ENCODE data around the gene RASSF9.

- TF ChIP-seq CTCF (IDR thresholded peaks at IDR 0.05; ENCODE audit: borderline replicate concordance, extremely low read depth, low read length, poor library complexity, severe bottlenecking) (no peak), EZH2 (IDR thresholded peaks at IDR 0.05; ENCODE audit: borderline replicate concordance, low read depth, low read length, severe bottlenecking) (no peak)
Observed at GRCh38 chr12:85755760-85756159, 80.4 kb downstream of the RASSF9 start.

Measured in DND-41 (cell line).